AG09309 (cell line): ENCODE results near the gene TAP2.
A peak's percentile ranks its signal among the peaks of the same experiment; 100 is the strongest.
"Not testable (repeated sequence)": the region's sequence is repeated elsewhere in the genome, so short reads cannot be mapped to it uniquely, and the experiment has no call there.

Experiments used
- DNase-seq: peaks from one replicate; pipeline ENCODE4 v3.0.0-alpha.2; 2010; ENCODE audit warnings: low read depth
- H3K4me3 ChIP-seq: 2 replicates; pipeline ENCODE4 v1.5.1; 2011; ENCODE audit warnings: mild to moderate bottlenecking, low read depth, low read length, moderate library complexity; ENCODE audit not compliant: control insufficient read depth
- CTCF ChIP-seq: IDR thresholded peaks from 2 replicates; pipeline ENCODE4 v1.5.1; 2011; ENCODE audit warnings: mild to moderate bottlenecking, low read depth, low read length, inconsistent platforms; ENCODE audit not compliant: insufficient read depth, control insufficient read depth; ENCODE audit errors: missing control alignments

The TAP2 gene

GRCh38 chr6:32879691-32880090 is 41.2 kb upstream of the TAP2 start:
- no peak for TF ChIP-seq CTCF
- no peak overlapping the region for H3K4me3 ChIP-seq
- no peak for DNase-seq

DNA sequence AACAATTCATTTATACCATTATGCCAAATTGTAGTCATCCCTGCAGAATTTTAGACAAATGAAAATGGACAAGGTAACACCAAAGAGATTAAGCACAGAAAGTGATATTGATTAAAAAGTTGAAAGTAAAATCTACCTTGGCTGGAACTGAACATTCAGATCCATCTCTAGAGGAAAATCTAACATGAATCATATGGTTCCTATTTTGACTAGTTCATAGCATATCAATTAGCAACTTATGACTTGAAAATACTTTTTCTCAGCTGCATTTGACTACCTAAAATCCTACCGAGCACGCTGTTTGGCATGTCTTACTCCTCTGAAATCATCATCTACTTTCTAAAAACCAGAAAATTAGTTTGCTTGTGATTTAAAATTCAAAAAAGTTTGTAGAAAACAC is 38.1 kb upstream of the TAP2 start:
- no peak overlapping the region for H3K4me3 ChIP-seq
- TF ChIP-seq CTCF: no peak
- DNase-seq: no peak

DNA sequence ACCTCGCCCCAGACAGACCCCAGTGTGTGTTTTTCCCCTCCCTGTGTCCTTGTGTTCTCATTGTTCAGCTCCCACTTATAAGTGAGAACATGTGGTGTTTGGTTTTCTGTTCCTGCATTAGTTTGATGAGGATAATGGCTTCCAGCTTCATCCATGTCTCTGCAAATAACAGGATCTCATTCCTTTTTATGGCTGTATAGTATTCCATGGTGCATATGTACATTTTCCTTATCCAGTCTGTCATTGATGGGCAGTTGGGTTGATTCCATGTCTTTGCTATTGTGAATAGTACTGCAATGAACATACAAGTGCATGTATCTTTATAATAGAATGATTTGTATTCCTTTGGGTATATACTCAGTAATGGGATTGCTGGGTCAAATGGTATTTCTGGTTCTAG is 35.4 kb upstream of the TAP2 start:
- DNase-seq, H3K4me3 ChIP-seq: not testable (repeated sequence)

- H3K4me3 ChIP-seq: no peak overlapping the region
- DNase-seq: no peak
- peak; percentile 81 for TF ChIP-seq CTCF
Observed at GRCh38 chr6:32868257-32868788, 29.8 kb upstream of the TAP2 start.

- no peak overlapping the region for H3K4me3 ChIP-seq
- no peak for TF ChIP-seq CTCF
- no peak for DNase-seq
Observed at GRCh38 chr6:32867554-32868256, 29.2 kb upstream of the TAP2 start.

DNA sequence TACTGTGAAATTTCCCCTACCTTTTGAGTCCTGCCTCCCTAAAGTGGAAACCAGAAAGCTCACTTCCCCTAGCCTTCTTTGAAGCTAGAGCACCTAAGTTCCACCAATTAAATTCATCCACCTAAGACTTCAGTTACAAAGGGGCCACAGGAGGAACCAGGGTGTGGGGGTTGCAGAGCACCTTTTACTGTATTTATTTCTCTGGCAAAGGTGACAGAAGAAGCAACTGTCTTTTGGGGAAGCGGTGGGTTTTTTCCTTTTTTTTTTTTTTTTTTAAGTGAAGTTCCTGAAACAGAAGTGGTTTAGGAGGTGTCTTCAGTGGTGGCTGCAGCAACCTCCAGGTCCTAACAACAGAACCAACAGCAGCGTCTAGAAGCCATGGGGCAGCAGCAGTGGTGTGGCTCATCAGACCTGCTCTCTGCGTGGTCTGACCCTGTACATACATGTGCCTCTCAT is 28.5 kb upstream of the TAP2 start:
- TF ChIP-seq CTCF: no peak
- no peak overlapping the region for H3K4me3 ChIP-seq
- no peak for DNase-seq

DNA sequence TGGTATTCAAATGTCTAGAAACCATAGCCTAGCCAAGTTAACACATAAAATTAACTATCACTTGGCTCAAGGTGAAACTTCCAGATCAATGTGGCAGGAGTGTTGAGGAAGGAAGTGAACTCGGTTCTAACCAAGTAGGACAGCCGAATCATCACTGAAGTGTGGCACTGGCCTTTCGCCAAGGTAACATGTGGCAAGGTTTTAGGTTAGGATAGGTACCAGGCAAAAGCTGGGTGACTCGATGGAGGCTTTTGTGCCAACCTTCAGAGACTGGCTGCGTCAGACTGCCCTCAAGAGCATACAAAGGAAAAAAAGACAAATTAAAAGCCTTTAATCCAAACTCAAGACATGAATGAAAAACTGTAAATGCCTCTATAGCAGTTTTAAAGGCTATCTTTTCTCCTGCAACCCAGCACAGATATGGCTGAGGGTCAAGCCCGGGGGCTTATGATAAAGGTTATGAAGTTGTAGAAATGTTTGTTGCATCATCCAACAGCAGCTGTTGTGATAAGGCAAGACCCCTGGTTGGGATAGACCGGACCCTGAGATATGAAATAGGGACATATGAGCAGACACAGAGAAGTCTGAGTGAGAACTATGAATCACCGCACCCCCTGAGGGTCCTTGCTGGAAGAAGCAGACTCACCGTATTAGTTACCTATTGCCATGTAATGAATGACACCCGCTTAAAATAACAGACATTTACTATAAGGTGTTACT is 27.3 kb upstream of the TAP2 start:
- TF ChIP-seq CTCF: no peak
- no peak for DNase-seq

More for the DNA sequence above, 27.3 kb upstream of the TAP2 start:
- no peak overlapping the region for H3K4me3 ChIP-seq
